NOMO-1 (cell line): ENCODE results near the gene CTNND2.

Experiments used
- DNase-seq, 2 experiments: peaks; one replicate each; lab custom pipeline; 2025; ENCODE audit not compliant: unreplicated experiment in 2 of 2; lab: John Stamatoyannopoulos, UW

Gene CTNND2

DNA sequence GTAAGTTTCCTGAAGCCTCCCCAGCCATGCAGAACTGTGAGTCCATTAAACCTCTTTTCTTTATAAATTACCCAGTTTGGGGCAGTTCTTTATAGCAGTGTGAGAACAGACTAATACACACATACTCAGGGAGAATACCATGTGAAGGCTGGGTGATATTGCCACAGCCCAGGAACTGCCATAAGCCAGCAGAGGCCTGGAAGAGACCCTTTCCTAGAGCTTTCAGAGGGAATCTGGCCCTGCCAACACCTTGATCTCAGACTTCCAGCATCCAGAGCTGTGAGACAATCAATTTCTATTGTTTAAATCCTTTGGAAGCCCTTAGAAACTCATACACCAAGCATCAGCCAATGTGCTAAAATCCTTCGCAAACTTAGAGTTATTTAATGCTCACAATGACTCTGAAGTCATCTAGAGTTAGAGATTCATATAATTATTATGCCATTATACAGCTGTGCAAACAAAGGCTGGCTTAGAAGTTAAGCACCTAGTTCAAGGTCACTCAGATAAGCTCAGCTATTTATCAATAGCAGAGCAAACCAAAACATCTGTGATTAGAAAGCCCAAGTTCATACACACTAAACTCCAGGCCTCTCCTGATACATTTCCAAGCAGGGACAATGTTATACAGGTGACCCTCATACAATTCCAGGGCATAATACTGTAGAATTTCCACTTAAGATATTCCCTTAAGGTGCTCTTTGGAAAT lies 611.4 kb downstream of the CTNND2 start:
- no peak for DNase-seq

DNA sequence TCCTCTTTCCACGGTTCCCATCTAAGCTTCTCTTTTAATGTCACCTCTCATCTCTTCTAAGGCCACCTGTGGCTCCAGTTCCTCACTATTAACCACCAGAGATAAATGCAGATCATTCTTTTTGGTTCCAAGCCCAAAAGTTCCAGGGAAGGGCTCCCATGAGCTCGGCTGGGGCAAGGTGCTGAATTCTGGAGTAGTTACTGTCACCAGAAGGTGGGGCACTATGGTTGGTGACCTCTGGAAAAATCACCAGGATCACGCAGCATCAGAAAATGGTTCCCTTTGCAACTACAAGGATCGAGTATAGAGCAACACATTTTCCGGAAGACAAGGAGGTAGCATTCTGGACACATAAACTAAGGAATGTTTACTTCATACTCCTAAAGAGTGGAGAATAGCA lies 614.5 kb downstream of the CTNND2 start:
- DNase-seq, result no peak

- DNase-seq, result no peak
Measured at GRCh38 chr5:11289208-11289607, 615.0 kb downstream of the CTNND2 start.

GRCh38 chr5:11281842-11282241 lies 622.4 kb downstream of the CTNND2 start:
- no peak for DNase-seq

DNA sequence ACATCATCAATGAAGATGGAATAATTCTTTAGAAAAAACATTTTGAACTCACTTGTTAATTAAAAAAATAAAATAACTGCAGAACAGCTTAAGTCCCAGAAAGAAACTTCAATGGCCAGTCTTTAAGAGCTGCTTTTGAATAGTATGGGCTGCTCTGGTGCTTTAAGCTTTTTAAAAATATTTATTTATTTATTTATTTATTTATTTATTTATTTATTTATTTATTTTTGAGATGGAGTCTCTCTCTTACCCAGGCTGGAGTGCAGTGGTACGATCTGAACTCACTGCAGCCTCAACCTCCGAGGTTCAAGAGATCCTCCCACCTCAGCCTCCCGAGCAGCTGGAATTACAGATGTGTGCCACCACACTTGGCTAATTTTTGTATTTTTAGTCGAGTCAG lies 626.9 kb downstream of the CTNND2 start:
- DNase-seq, result no peak

DNA sequence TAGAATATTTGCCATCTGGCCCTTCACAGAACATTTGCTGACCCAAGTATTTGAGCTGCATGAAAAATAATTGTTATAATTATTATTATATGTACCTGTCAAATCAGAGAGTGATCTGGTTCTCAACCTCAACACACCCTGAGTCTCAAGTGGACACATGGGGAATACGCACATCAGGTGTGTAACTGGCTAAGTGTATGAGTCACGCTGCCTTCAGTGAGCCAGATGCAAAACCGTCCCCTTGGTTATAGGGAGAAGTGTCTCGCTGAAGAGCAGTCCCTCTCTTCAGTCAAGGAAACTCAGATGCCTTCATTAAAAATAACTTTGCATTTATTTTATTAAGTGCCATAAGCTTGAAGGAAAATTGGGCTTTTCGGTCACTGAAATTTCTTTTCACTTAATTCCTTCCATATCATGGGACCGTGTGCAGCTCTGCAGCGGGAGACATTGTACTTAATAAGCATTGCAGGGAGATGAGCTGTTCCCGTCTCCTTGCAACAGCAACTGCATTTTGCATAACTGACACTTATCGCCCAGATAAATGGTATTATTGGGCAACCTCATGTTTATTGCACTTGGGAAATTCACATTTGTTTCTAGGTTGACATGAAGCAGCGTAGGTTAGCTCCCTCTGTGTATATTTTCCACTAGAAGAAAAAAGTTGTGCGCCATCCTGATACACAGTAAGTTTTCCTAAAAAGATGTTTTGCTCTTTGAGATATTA lies 630.9 kb downstream of the CTNND2 start:
- DNase-seq, result peak in 1 of 2 experiments; percentile 28

DNA sequence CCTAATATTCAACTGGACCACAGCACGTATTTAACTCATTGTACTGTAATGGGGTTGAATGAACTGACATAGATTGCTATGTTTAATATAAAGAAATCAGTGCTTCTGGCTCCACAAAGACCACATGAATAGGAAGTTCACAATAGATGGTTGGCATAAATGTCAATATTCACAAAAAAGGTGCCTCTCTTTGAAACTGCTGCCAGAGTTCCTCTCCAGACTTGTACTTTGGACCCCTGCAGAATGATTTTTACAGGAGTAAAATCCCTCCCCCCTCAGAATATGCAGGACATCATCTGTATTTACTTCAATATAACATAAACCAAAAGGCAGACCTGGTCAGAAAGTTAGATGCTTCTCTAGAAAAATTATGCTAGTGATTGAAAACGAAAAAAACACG lies 634.7 kb downstream of the CTNND2 start:
- DNase-seq, result no peak

DNA sequence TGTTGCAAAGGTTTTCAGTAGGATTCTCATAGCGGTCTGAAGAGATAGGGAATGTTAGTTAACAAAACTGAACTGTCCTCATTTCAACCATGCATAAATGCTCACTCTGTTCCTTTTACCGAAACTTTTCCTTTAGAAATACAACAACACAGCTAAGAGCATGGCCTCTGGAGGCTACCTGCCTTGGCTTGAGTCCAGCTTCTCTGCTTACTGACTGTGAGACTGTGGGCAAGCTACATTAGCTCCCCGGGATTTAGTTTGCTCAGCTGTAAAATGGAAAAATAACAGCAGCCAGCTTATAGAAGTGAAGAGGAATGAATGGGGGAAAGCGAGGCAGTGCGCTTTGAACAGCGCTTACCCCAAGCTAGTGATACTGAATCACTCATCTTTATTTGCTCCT lies 635.4 kb downstream of the CTNND2 start:
- DNase-seq, result no peak

GRCh38 chr5:11266331-11266730 lies 637.9 kb downstream of the CTNND2 start:
- no peak for DNase-seq

GRCh38 chr5:11261241-11261640 lies 643.0 kb downstream of the CTNND2 start:
- DNase-seq, result no peak

- DNase-seq, result no peak
Measured at GRCh38 chr5:11258001-11258400, 646.2 kb downstream of the CTNND2 start.

GRCh38 chr5:11252523-11252922 lies 651.7 kb downstream of the CTNND2 start:
- no peak for DNase-seq

GRCh38 chr5:11252075-11252474 lies 652.2 kb downstream of the CTNND2 start:
- no peak for DNase-seq

GRCh38 chr5:11251247-11251646 lies 653.0 kb downstream of the CTNND2 start:
- no peak for DNase-seq

GRCh38 chr5:11248966-11249365 lies 655.3 kb downstream of the CTNND2 start:
- no peak for DNase-seq

DNA sequence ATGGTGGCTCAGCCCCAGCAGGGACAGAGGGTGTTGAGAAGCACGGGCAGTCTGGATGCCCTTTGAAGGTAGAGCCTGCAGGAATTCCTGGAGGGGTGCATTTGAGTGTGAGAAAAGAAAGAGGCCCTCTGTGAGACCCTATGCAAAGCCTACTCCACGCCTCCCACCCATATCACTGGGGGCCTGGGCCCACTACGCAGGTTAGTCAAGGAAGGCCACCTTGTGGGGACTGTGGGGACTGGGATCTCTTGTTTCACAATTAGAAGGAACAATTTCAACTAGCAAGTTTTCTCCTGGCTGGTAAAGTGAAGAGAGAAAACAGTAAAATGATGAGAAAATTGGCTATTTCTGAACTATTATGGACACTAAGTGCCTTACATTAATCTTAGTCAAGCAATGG lies 657.0 kb downstream of the CTNND2 start:
- DNase-seq, result no peak

GRCh38 chr5:11240293-11241190 lies 663.7 kb downstream of the CTNND2 start:
- DNase-seq, result no peak

DNA sequence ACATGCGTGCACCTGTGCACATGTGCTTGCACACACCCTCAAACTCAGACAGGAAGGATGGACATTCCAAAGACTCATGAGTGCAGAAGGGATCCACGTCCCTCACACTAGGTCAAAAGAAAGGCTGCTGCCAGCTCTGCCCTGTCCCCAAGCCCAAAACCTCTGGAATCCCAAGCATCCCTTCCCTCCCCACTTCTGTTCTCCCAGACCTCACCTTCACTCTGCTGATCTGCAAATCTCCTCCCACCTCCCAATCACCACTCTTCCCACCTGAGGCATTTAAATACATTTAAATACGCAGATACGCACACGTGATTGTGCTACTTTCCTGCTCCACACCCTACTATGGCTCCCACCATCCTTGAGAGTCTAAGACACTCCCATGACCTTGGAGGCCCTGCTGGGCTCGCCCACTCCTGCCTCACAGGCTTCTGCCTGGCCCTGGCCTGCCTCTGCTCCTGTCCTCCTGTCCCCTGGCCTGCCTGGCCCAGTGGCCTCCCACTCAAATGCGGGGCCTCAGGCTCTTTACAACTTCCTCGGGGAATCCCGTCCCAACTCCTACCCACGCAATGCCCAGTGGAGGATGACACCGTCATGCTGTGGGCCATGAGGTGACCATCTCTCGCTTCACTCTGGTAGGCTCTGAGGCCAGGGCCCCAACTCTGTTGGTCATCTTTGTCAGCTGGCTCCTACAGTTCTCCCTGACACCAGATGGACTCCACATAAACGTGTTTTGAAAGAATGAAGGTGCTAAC lies 664.8 kb downstream of the CTNND2 start:
- DNase-seq, result no peak

GRCh38 chr5:11234501-11234911 lies 669.7 kb downstream of the CTNND2 start:
- DNase-seq, result peak; percentile 9 to 63

DNA sequence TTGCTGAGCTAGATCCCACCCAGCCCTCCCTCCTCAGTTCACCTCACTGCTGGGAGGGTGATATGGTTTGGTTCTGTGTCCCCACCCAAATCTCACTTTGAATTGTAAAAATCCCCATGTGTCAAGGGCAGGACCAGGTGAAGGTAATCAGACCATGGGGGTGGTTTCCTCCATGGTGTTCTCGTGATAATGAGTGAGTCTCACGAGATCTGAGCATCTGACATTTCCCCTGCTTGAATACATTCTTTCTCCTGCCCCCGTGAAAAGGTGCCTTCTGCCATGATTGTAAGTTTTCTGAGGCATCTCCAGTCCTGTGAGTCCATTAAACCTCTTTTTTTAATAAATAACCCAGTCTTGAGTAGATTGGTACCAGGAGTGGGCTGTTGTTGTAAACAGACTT lies 673.4 kb downstream of the CTNND2 start:
- DNase-seq, result no peak

DNA sequence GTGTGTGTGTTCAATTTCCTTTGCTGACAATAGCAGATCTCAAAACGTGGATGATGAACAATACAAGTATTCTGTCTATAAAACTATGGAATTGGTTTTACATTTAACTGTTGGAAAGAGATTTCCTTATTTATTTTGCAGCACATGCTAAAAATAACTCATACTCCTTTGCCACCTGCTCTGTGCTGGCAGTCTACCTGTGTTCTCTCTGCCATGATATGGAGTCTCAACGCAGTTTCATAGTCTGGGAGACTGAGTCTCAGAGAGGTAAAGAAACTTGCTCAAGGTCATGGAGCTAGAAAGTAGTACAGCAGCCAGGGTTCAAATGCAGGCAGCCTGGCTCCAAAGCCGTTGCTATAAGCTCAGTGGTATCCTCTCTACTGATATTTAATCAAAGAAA lies 677.2 kb downstream of the CTNND2 start:
- DNase-seq, result no peak
